Stimulated activated CD4-positive, alpha-beta T cell treated with anti-CD3 and anti-CD28 coated beads, Interleukin-15, amount 100 ng/mL, for 48 hours (primary cell): ENCODE measurements around the gene PFKL.

Experiments
- DNase-seq, 2 donors: peaks; one replicate each; pipeline ENCODE4 v3.0.0-alpha.2; 2020; ENCODE audit warnings: low read depth in 2 of 2

The PFKL gene

GRCh38 chr21:44299458-44300261 is at the start of gene PFKL:
PFKL (plus strand) TSS chr21:44300053; CDS start chr21:44300106, 53 bp downstream.
- peak; percentile 57 to 58 for DNase-seq

GRCh38 chr21:44253832-44254710 is 45.8 kb upstream of the PFKL start:
- no peak for DNase-seq

- DNase-seq: no peak
These were observed 44.3 kb upstream of the PFKL start for GRCh38 chr21:44255511-44255981.

- DNase-seq: no peak
These were observed 41.7 kb upstream of the PFKL start for GRCh38 chr21:44258056-44258725.

- no peak for DNase-seq
These were observed 40.7 kb upstream of the PFKL start for GRCh38 chr21:44259082-44259705.

GRCh38 chr21:44260066-44260465 is 39.8 kb upstream of the PFKL start:
- no peak for DNase-seq

- DNase-seq: no peak
These were observed 38.8 kb upstream of the PFKL start for GRCh38 chr21:44260791-44261631.

- no peak for DNase-seq
These were observed 38.1 kb upstream of the PFKL start, which contains the start of gene DNMT3L for GRCh38 chr21:44261675-44262295. DNMT3L (minus strand) TSS chr21:44261897; CDS start chr21:44261259, 638 bp downstream.

- DNase-seq: no peak
These were observed 37.4 kb upstream of the PFKL start for GRCh38 chr21:44262338-44263056.

- DNase-seq: no peak
These were observed 36.6 kb upstream of the PFKL start for GRCh38 chr21:44263221-44263760.

- no peak for DNase-seq
These were observed 36.1 kb upstream of the PFKL start for GRCh38 chr21:44263768-44264167.

GRCh38 chr21:44265734-44266270 is 34.1 kb upstream of the PFKL start:
- no peak for DNase-seq

GRCh38 chr21:44267655-44268142 is 32.2 kb upstream of the PFKL start:
- DNase-seq: no peak

- no peak for DNase-seq
These were observed 30.8 kb upstream of the PFKL start for GRCh38 chr21:44269090-44269489.

- no peak for DNase-seq
These were observed 28.1 kb upstream of the PFKL start for GRCh38 chr21:44271558-44272283.

GRCh38 chr21:44272284-44272858 is 27.5 kb upstream of the PFKL start:
- DNase-seq: no peak

- no peak for DNase-seq
These were observed 26.8 kb upstream of the PFKL start for GRCh38 chr21:44273046-44273445.

- DNase-seq: no peak
These were observed 24.8 kb upstream of the PFKL start for GRCh38 chr21:44275041-44275440.
